Measurements from ENCODE around the gene CLEC4M. TPM values are rescaled to one million over a fixed set of nuclear protein-coding genes. Genes with fewer than 3 reads are reported as not detected.

Gene CLEC4M
- total and polyA plus RNA-seq, 2 donors from 2014 or later = 0.54 TPM; not detected in 1

DNA sequence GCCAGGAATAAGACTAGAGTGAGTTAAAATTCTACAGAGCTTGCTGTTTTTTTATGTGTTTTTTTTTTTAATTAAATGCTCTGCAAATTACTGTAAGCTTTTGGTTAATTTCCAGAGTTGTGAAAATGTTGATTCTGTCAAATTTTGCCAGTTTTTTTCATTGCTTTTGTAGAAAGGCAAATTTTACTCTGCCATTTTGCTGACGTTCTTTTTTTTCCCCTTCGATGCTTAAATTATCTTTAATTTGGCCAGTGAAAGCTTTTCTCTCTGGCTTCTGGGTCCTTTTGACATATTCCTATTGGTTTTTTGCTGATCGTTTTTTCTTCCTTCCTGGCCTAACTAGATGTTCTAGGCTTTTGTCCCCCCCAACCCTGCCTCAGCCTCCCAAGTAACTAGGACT lies 43.2 kb downstream of the CLEC4M start:
- Histone ChIP-seq H3K27me3 (ENCODE audit: control insufficient read depth, insufficient read depth, low read length) (no peaks in the 10 kb centered on the region), H3K9me3 (ENCODE audit: control insufficient read depth in 2 of 3, insufficient read depth in 1 of 3, low read length in 3 of 3) (peaks cover 0 to 3% (median 0%) of the 10 kb centered on the region in 3 donors), H3K4me3 (ENCODE audit: low read length in 3 of 3) (no peak overlapping the region), H3K27ac (ENCODE audit: low read depth in 2 of 2, low read length in 2 of 2) (no peak overlapping the region), H3K36me3 (ENCODE audit: control insufficient read depth in 2 of 3, insufficient read depth in 3 of 3, low read length in 3 of 3) (no peaks in the 10 kb centered on the region), H3K9ac (ENCODE audit: low read length in 3 of 3) (no peak overlapping the region), H3K4me1 (ENCODE audit: control insufficient read depth in 2 of 3, insufficient read depth in 2 of 3, low read depth in 1 of 3, low read length in 3 of 3) (no peaks in the 10 kb centered on the region)
- FAIRE-seq (no peak), DNase-seq (no peak)
- TF ChIP-seq, protein P1, sequence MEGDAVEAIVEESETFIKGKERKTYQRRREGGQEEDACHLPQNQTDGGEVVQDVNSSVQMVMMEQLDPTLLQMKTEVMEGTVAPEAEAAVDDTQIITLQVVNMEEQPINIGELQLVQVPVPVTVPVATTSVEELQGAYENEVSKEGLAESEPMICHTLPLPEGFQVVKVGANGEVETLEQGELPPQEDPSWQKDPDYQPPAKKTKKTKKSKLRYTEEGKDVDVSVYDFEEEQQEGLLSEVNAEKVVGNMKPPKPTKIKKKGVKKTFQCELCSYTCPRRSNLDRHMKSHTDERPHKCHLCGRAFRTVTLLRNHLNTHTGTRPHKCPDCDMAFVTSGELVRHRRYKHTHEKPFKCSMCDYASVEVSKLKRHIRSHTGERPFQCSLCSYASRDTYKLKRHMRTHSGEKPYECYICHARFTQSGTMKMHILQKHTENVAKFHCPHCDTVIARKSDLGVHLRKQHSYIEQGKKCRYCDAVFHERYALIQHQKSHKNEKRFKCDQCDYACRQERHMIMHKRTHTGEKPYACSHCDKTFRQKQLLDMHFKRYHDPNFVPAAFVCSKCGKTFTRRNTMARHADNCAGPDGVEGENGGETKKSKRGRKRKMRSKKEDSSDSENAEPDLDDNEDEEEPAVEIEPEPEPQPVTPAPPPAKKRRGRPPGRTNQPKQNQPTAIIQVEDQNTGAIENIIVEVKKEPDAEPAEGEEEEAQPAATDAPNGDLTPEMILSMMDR (IDR thresholded peaks at IDR 0.05; ENCODE audit: borderline replicate concordance, extremely low read depth, insufficient read depth) = no peak
- intact Hi-C loops (cut with DNase I) = no loop called here

DNA sequence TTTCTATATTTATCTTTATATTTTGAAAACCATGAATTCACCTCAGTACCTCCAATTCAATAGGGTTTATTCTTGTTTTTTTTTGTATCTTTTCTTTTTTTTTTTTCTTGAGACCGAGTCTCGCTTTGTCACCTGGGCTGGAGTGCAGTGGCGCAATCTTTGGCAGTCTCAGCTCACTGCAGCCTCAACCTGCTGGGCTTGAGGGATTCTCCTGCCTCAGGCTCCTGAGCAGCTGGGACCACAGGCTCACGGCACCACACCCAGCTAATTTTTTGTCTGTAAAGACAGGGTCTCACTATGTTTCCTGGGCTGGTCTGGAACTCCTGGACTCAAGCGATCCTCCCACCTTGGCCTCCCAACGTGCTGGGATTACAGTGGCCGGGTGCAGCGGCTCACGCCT lies 43.8 kb downstream of the CLEC4M start:
- intact Hi-C loops (cut with DNase I) = no loop called here
- Histone ChIP-seq H3K4me1 (ENCODE audit: control insufficient read depth in 2 of 3, insufficient read depth in 2 of 3, low read depth in 1 of 3, low read length in 3 of 3) (no peaks in the 10 kb centered on the region), H3K27ac (ENCODE audit: low read depth in 2 of 2, low read length in 2 of 2) (no peak overlapping the region), H3K9ac (ENCODE audit: low read length in 3 of 3) (no peak overlapping the region), H3K9me3 (ENCODE audit: control insufficient read depth in 2 of 3, insufficient read depth in 1 of 3, low read length in 3 of 3) (peaks cover 0 to 3% (median 2%) of the 10 kb centered on the region in 3 donors), H3K27me3 (ENCODE audit: control insufficient read depth, insufficient read depth, low read length) (no peaks in the 10 kb centered on the region), H3K4me3 (ENCODE audit: low read length in 3 of 3) (no peak overlapping the region), H3K36me3 (ENCODE audit: control insufficient read depth in 2 of 3, insufficient read depth in 3 of 3, low read length in 3 of 3) (no peaks in the 10 kb centered on the region)
- no peak for DNase-seq
- TF ChIP-seq, protein P1 (IDR thresholded peaks at IDR 0.05; ENCODE audit: borderline replicate concordance, extremely low read depth, insufficient read depth) = no peak
- FAIRE-seq = no peak

DNA sequence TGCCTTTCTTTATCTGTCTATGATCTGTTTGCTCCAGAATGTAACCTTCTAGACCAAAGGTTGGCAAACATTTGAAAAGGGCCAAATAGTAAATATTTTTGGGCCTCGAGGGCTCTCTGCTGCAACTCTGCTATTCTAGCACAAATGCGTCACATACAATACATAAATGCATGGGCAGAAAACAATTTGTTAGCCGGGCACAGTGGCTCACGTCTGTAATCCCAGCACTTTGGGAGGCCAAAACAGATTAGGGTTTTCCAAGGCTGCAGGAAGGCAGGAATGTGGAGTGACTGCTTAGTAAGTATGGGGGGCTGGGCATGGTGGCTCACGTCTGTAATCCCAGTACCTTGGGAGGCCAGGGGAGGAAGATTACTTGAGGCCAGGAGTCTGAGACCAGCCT lies 45.1 kb downstream of the CLEC4M start:
- peaks cover 0 to 3% (median 2%) of the 10 kb centered on the region in 3 donors for H3K9me3 ChIP-seq (ENCODE audit: control insufficient read depth in 2 of 3, insufficient read depth in 1 of 3, low read length in 3 of 3)
- no peak overlapping the region for H3K27ac ChIP-seq (ENCODE audit: low read depth in 2 of 2, low read length in 2 of 2)
- no peaks in the 10 kb centered on the region for H3K36me3 ChIP-seq (ENCODE audit: control insufficient read depth in 2 of 3, insufficient read depth in 3 of 3, low read length in 3 of 3)
- H3K4me3 ChIP-seq (ENCODE audit: low read length in 3 of 3) = no peak overlapping the region
- TF ChIP-seq, protein P1 (IDR thresholded peaks at IDR 0.05; ENCODE audit: borderline replicate concordance, extremely low read depth, insufficient read depth) = no peak
- intact Hi-C loops (cut with DNase I) = no loop called here
- H3K27me3 ChIP-seq (ENCODE audit: control insufficient read depth, insufficient read depth, low read length) = no peaks in the 10 kb centered on the region
- FAIRE-seq = no peak
- no peak for DNase-seq
- H3K4me1 ChIP-seq (ENCODE audit: control insufficient read depth in 2 of 3, insufficient read depth in 2 of 3, low read depth in 1 of 3, low read length in 3 of 3) = no peaks in the 10 kb centered on the region
- H3K9ac ChIP-seq (ENCODE audit: low read length in 3 of 3) = no peak overlapping the region

DNA sequence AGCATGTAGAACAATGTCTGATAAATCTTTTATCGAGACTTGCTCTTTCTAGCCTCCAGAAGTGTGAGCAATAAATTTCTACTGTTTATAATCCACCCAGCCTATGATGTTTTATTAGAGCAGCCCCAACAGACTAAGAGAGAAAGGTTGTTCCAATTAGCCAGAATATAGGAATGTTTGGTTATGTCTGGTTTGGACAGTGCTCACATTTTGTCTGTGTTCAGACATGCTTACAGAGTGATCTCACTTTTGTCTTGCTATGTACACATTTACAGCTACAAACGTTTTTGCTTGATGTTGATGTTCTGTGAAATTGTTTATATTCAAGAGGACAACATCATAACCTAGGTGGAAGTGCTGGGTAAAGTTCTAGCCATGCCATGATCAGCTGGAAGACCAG lies 48.9 kb downstream of the CLEC4M start:
- Histone ChIP-seq H3K27me3 (ENCODE audit: control insufficient read depth, insufficient read depth, low read length) (no peaks in the 10 kb centered on the region), H3K4me1 (ENCODE audit: control insufficient read depth in 2 of 3, insufficient read depth in 2 of 3, low read depth in 1 of 3, low read length in 3 of 3) (no peaks in the 10 kb centered on the region), H3K27ac (ENCODE audit: low read depth in 2 of 2, low read length in 2 of 2) (no peak overlapping the region), H3K36me3 (ENCODE audit: control insufficient read depth in 2 of 3, insufficient read depth in 3 of 3, low read length in 3 of 3) (no peaks in the 10 kb centered on the region), H3K9me3 (ENCODE audit: control insufficient read depth in 2 of 3, insufficient read depth in 1 of 3, low read length in 3 of 3) (peaks cover 0 to 3% (median 2%) of the 10 kb centered on the region in 3 donors), H3K9ac (ENCODE audit: low read length in 3 of 3) (no peak overlapping the region), H3K4me3 (ENCODE audit: low read length in 3 of 3) (no peak overlapping the region)
- FAIRE-seq (no peak), DNase-seq (no peak)
- TF ChIP-seq, protein P1 (IDR thresholded peaks at IDR 0.05; ENCODE audit: borderline replicate concordance, extremely low read depth, insufficient read depth) = no peak
- intact Hi-C loops (cut with DNase I) = no loop called here

Measured in kidney (tissue), 14 donors.